Measurements from ENCODE around the gene FAM168B.

Gene FAM168B

GRCh38 chr2:131039908-131040660, 53.2 kb downstream of the FAM168B start:
- DNase-seq (ENCODE audit: low spot score): no peak

- no peak for DNase-seq (ENCODE audit: low spot score)
Observed at GRCh38 chr2:131039535-131039907, 53.7 kb downstream of the FAM168B start.

DNA sequence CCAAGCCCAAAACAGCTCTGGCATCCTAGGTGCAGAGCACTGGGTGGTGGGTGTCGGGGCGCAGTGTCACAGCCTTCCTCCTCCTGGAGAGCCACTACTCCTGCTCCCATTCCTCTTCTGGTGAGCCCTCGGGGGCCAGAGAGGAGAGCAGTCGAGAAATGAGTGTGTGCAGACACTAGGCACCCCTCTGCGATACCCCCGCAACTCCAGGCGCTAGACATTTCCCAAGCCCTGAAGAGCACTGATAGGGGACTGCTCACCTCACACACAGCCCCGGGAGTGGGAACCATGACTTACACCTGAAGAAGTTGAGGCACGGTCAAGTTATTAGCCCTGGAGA, 54.2 kb downstream of the FAM168B start:
- DNase-seq (ENCODE audit: low spot score): no peak

DNA sequence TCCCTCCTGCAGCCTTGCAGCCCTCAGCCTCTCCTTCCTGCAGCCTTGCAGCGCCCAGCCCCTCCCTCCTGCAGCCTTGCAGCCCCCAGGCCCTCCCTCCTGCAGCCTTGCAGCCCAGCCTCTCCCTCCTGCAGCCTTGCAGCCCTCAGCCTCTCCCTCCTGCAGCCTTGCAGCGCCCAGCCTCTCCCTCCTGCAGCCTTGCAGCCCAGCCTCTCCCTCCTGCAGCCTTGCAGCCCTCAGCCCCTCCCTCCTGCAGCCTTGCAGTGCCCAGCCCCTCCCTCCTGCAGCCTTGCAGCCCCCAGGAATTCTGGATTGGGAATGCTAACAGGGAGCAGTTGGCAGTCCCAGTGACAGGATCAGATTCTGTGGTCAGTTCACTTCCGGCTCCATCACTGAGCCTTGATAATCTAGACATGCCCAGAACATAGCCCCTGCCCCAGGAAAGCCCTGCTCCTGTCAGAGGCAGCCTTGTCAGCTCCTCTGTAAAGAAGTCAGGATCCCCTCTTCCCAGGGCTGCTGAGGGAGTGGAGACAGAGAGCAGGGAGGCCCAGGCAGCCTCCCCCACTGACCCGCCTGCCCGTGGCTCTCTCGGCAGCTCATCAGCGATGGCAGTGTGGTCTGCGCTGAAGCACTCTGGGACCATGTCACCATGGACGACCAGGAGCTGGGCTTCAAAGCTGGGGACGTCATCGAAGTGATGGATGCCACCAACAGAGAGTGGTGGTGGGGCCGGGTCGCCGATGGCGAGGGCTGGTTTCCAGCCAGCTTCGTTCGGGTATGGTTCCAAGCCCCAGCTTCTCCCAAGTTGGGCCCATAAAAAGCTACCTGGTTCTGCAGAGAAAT, 54.8 kb downstream of the FAM168B start:
- DNase-seq (ENCODE audit: low spot score): no peak

- DNase-seq (ENCODE audit: low spot score): no peak
Observed at GRCh38 chr2:131037398-131038257, 55.6 kb downstream of the FAM168B start.

GRCh38 chr2:131036696-131037397, 56.4 kb downstream of the FAM168B start:
- DNase-seq (ENCODE audit: low spot score): no peak

GRCh38 chr2:131036269-131036668, 57.0 kb downstream of the FAM168B start:
- no peak for DNase-seq (ENCODE audit: low spot score)

DNA sequence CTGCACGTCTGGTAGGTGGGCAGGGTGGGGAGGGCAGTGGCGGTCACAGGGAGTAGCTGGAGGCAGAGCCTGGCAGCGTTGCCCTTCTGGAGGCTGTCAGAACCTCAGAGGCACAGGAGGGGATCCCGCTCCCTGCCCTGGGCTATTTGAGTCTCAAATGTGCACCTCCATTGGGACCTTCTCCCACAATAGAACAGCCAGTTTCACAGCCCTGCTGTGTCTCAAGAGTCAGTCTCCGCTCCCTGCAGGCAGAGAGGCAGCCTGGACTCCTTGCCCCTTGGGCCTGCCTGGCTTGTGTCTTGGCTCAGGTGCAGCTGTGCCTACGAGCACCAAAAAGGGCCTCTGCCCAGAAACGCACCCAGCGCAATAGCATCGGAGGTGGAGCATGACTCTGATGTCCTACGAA, 57.4 kb downstream of the FAM168B start:
- no peak for DNase-seq (ENCODE audit: low spot score)

- no peak for DNase-seq (ENCODE audit: low spot score)
Observed at GRCh38 chr2:131035112-131035825, 58.0 kb downstream of the FAM168B start.

GRCh38 chr2:131034122-131035051, 58.9 kb downstream of the FAM168B start:
- DNase-seq (ENCODE audit: low spot score): no peak

GRCh38 chr2:131033786-131034121, 59.5 kb downstream of the FAM168B start:
- no peak for DNase-seq (ENCODE audit: low spot score)

DNA sequence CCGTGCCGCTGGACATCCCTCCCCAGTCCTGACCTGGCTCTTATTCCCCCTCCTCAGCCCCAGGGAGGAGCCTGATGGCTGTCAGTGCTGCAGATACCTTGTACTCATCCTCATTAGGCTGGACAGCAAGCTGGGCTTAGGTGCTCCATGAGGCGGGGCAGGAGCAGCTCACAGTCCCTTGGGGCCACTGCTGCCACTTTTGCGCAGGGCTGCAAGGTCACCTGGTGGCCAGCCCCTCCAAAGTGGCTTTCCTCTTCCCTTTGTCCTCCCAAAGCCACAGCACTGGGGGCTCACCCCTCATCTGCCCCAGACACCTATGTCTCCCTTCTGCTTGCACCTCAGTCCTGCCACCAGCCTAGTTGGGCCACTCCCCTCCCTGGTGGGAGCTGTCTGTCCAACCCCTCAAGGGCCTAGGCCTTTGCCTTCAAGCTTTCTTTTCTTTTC, 60.8 kb downstream of the FAM168B start:
- DNase-seq (ENCODE audit: low spot score): no peak

DNA sequence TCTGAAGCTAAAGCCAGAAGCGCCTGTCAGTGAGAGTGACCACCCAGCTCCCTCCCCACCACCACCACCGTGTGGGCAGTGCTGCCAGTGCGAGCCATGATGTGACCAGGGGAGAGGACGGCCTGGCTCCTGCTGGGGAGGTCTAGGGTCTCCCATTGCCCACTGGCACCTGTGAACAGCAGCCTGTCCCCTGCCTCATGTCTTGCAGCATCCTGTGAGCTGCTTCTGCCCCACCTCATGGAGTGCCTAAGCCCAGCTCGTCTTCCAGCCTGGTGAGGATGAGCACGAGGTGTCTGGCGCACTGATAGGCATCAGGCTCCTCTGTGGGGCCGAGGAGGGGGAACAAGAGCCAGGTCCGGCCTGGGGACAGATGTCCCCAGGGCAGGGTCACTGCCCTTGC, 61.4 kb downstream of the FAM168B start:
- no peak for DNase-seq (ENCODE audit: low spot score)

DNA sequence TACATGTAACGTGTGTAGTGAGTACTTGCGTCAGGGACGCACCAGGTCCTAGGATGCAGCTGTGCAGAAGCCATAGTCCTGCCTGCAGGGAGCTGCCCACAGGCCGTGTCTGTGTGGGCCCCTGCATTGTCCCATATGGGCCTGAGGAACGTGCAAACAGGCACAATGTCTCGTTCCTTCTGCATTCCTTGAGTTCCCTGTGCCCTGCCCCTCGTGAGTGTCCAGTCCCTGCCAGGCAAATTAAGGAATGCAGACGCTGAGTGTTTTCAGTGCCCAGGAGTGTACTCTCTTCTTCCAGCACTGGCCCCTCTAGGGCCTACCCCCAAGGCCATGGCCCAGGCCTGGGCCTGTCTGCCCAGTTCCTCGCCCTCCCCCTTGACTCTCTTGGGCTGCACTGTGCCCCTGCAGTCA, 61.8 kb downstream of the FAM168B start:
- no peak for DNase-seq (ENCODE audit: low spot score)

DNA sequence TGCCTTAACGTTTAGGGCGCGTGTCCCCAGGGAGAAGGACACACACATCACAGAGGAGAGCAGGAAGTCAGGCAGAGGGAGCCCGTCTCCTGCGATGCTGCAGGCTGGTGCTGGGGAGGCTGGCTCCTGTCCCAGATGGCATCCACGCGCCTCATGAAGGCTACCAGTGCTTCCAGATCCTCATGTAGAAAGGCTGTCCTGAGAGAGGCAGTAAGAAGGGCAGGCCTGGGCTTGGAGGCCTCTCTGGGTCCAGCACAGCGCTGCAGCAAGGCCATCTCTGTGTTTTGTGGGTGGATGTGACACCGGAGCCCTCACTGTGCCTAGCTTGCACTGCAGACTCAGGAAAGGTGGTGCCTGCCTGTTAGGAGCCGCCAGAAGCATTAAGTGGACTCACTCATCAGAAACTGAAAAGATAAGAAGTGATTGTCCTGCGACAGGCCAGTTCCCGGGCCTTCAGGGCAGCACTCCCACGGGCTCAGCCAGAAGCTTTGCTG, 62.7 kb downstream of the FAM168B start:
- DNase-seq (ENCODE audit: low spot score): no peak

DNA sequence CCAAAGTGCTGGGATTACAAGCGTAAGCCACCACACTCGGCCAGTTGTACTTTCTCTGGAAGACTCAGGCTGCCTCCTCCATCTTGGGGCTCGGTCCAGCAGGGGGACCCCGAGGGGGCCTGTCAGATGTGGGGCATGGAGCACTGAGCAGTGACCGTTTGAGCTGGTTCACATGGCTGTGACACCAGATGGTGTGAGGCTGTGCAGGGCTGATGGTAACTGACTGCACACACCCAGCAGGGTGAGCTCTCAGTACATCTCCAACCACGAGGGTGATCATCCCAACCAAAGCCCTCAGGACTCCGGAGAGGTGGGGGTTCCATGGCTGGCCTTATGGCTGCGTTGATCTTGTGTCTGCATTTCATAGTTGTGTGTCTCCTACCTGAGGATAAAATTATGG, 63.4 kb downstream of the FAM168B start:
- DNase-seq (ENCODE audit: low spot score): no peak

- DNase-seq (ENCODE audit: low spot score): peak; percentile 12
Observed at GRCh38 chr2:131027566-131028528, 65.4 kb downstream of the FAM168B start.

DNA sequence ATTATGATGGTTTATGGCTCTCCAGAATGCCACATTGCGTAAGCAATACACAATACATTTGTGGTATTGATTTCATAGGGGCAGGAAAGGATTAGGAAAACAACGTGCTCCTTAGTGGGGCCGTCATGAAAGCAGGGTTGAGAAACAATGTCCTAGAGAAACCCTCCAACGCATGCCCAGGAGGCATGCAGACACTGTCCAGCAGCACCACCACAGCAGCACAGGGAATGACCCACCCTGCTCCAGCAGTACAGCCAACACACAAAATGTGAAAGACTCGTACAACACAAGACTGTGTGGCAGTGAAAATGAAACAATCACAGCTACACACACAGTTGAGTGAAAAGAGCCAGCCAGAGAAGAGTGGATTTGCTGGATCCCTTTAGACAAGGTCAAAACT, 66.3 kb downstream of the FAM168B start:
- DNase-seq (ENCODE audit: low spot score): no peak

DNA sequence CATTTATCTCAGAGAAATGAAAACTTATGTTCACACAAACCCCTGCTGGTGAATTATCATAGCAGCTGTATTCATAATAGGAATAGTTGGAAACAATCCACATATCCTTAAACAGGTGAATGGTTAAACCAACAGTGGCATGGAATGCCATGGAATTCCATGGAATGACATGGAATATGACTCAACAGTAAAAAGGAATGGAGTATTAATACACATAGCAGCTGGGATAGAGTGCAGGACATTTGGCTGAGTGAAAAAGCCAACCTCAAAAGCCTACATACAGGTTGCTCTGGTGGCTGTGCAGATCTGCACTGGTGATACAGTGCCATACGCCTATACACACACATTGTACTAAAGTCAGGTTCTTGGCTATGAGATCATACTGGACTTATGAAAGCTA, 69.5 kb downstream of the FAM168B start:
- no peak for DNase-seq (ENCODE audit: low spot score)
